Liver (tissue), 9 donors: ENCODE results near the gene TMEM61. TPM values are rescaled to one million over a fixed set of nuclear protein-coding genes. Genes with fewer than 3 reads are reported as not detected.

Source experiments
- DNase-seq: peaks from one replicate; pipeline ENCODE4 v3.0.0-alpha.2; 2017; ENCODE audit warnings: low spot score
- H3K27ac ChIP-seq, 2 donors: one replicate each; pipeline ENCODE4 v1.7.0; 2013; ENCODE audit warnings: inconsistent platforms in 2 of 2, low read length in 2 of 2, control low read depth in 1 of 2, low read depth in 1 of 2, mild to moderate bottlenecking in 1 of 2
- H3K27me3 ChIP-seq, 4 donors: one replicate each; pipeline versions ENCODE4 v1.6.1 to v1.7.0; 2013; ENCODE audit warnings: low read length in 3 of 4, inconsistent platforms in 1 of 4, mild to moderate bottlenecking in 1 of 4, moderate library complexity in 1 of 4; ENCODE audit not compliant: control insufficient read depth in 4 of 4, insufficient read depth in 4 of 4
- H3K36me3 ChIP-seq, 4 donors: one replicate each; pipeline versions ENCODE4 v1.6.1 to v1.7.0; 2013; ENCODE audit warnings: low read length in 3 of 4, mild to moderate bottlenecking in 3 of 4, low read depth in 1 of 4, moderate library complexity in 1 of 4; ENCODE audit not compliant: control insufficient read depth in 4 of 4, insufficient read depth in 3 of 4
- H3K4me1 ChIP-seq, 4 donors: one replicate each; pipeline versions ENCODE4 v1.6.1 to v1.7.0; 2013; ENCODE audit warnings: low read length in 3 of 4, mild to moderate bottlenecking in 3 of 4, moderate library complexity in 1 of 4; ENCODE audit not compliant: control insufficient read depth in 4 of 4, insufficient read depth in 4 of 4
- H3K4me3 ChIP-seq, 3 donors: one replicate each; pipeline versions ENCODE4 v1.6.1 to v1.7.0; 2013; ENCODE audit warnings: low read length in 3 of 3, control low read depth in 1 of 3, low read depth in 1 of 3, mild to moderate bottlenecking in 1 of 3
- H3K9ac ChIP-seq, 2 donors: one replicate each; pipeline ENCODE4 v1.7.0; 2013; ENCODE audit warnings: low read length in 2 of 2, mild to moderate bottlenecking in 2 of 2, moderate library complexity in 2 of 2, control low read depth in 1 of 2, low read depth in 1 of 2
- H3K9me3 ChIP-seq, 4 donors: one replicate each; pipeline versions ENCODE4 v1.6.1 to v1.7.0; 2013; ENCODE audit warnings: low read length in 3 of 4; ENCODE audit not compliant: control insufficient read depth in 4 of 4
- ATF3 ChIP-seq: IDR thresholded peaks from 2 replicates; pipeline ENCODE4 v1.6.1; 2016; ENCODE audit warnings: antibody characterized with exemption
- CTCF ChIP-seq: fragments of 150-350 bp; IDR thresholded peaks from 2 replicates; pipeline ENCODE4 v1.5.1; 2017; ENCODE audit warnings: improper control_type of control experiment, low read depth, low read length; ENCODE audit not compliant: missing input control
- EGR1 ChIP-seq, 2 donors: IDR thresholded peaks; 2 replicates each; pipeline ENCODE4 v1.6.1; 2016 to 2018; ENCODE audit warnings: antibody characterized with exemption in 2 of 2, low read depth in 2 of 2
- FOXA1 ChIP-seq: IDR thresholded peaks from 2 replicates; pipeline ENCODE4 v1.6.1; 2016; ENCODE audit warnings: antibody characterized with exemption
- FOXA2 ChIP-seq: IDR thresholded peaks from 2 replicates; pipeline ENCODE4 v1.6.1; 2016; ENCODE audit warnings: antibody characterized with exemption
- GABPA ChIP-seq, 2 donors: IDR thresholded peaks in 1 of 2; conservative IDR thresholded peaks in 1 of 2; 2 replicates each; pipeline ENCODE4 v1.6.1; 2016; ENCODE audit warnings: antibody characterized with exemption in 2 of 2, mild to moderate bottlenecking in 1 of 2, moderate library complexity in 1 of 2
- HNF4A ChIP-seq, 2 donors: conservative IDR thresholded peaks; 2 replicates each; pipeline ENCODE4 v1.6.1; 2016; ENCODE audit warnings: antibody characterized with exemption in 2 of 2, mild to moderate bottlenecking in 2 of 2
- HNF4G ChIP-seq: IDR thresholded peaks from 2 replicates; pipeline ENCODE4 v1.6.1; 2016; ENCODE audit warnings: antibody characterized with exemption
- JUND ChIP-seq, 2 donors: IDR thresholded peaks; 2 replicates each; pipeline ENCODE4 v1.6.1; 2016; ENCODE audit warnings: antibody characterized with exemption in 2 of 2
- MAX ChIP-seq: IDR thresholded peaks from 2 replicates; pipeline ENCODE4 v1.6.1; 2016; ENCODE audit warnings: antibody characterized with exemption
- NR2F2 ChIP-seq: IDR thresholded peaks from 2 replicates; pipeline ENCODE4 v1.6.1; 2016; ENCODE audit warnings: antibody characterized with exemption
- RAD21 ChIP-seq, 2 donors: IDR thresholded peaks; 2 replicates each; pipeline ENCODE4 v1.6.1; 2016; ENCODE audit warnings: antibody characterized with exemption in 2 of 2, mild to moderate bottlenecking in 2 of 2
- REST ChIP-seq: IDR thresholded peaks from 2 replicates; pipeline ENCODE4 v1.6.1; 2016; ENCODE audit warnings: antibody characterized with exemption, mild to moderate bottlenecking
- RXRA ChIP-seq, 2 donors: IDR thresholded peaks; 2 replicates each; pipeline ENCODE4 v1.6.1; 2017 to 2018; ENCODE audit warnings: antibody characterized with exemption in 2 of 2, mild to moderate bottlenecking in 1 of 2
- SP1 ChIP-seq: IDR thresholded peaks from 2 replicates; pipeline ENCODE4 v1.6.1; 2018; ENCODE audit warnings: antibody characterized with exemption, mild to moderate bottlenecking
- TAF1 ChIP-seq: conservative IDR thresholded peaks from 2 replicates; pipeline ENCODE4 v1.6.1; 2016; ENCODE audit warnings: antibody characterized with exemption, mild to moderate bottlenecking
- YY1 ChIP-seq: IDR thresholded peaks from 2 replicates; pipeline ENCODE4 v1.6.1; 2016; ENCODE audit warnings: antibody characterized with exemption, mild to moderate bottlenecking
- ZBTB33 ChIP-seq: IDR thresholded peaks from 2 replicates; pipeline ENCODE4 v1.6.1; 2016; ENCODE audit warnings: antibody characterized with exemption
- WGBS: extraction: QIAGEN DNeasy Blood & Tissue Kit; methylation state at CpG from one replicate; pipeline ENCODE4 v1.1.7; 2013; 5-methylcytosine and 5-hydroxymethylcytosine counted together
- polyA plus RNA-seq, 2 donors: library from polyadenylated mRNA; stranded (reverse) in 1 of 2; unstranded in 1 of 2; fragments of 200-250 nt in 1 of 2; fragments of >200 nt in 1 of 2; fragmentation: Nextera tagmentation in 1 of 2; extraction: Ambion mirVana in 1 of 2; gene quantifications; one replicate each; pipeline versions ENCODE4 v1.2.1 to v1.2.3, GENCODE V29; 2013 to 2015
- total RNA-seq, 2 donors: library from RNA; depleted of rRNA; stranded (reverse); fragments of >200 nt; gene quantifications; one replicate each; pipeline ENCODE4 v1.2.3, GENCODE V29; 2014
- donor health status: healthy.
- donor health status: healthy.
- donor health status: healthy.
- donor health status: healthy.
- donor health status: healthy.

TMEM61 gene
- total and polyA plus RNA-seq, 4 donors: not detected

GRCh38 chr1:54979327-54979891, 1.0 kb upstream of the TMEM61 start:
- H3K27me3 ChIP-seq: peaks cover 0 to 5% (median 0%) of the 10 kb centered on the region in 4 donors
- TF ChIP-seq RAD21 (IDR thresholded peaks at IDR 0.05): no peak
- no peak for TF ChIP-seq FOXA1
- no peak for TF ChIP-seq ATF3
- no peak for TF ChIP-seq NR2F2
- no peak for TF ChIP-seq JUND (IDR thresholded peaks at IDR 0.05)
- TF ChIP-seq MAX: no peak
- no peak for TF ChIP-seq FOXA2
- TF ChIP-seq HNF4G: no peak
- TF ChIP-seq GABPA (IDR thresholded peaks at IDR 0.05 in 1 of 2, conservative IDR thresholded peaks at IDR 0.05 in 1 of 2): no peak
- TF ChIP-seq REST: no peak
- TF ChIP-seq TAF1: no peak
- no peak for TF ChIP-seq SP1
- no peak for TF ChIP-seq RXRA (IDR thresholded peaks at IDR 0.05)
- no peak for TF ChIP-seq EGR1 (IDR thresholded peaks at IDR 0.05; ENCODE audit: low read depth in 2 of 2)
- no peak for TF ChIP-seq ZBTB33
- no peak for TF ChIP-seq YY1
- TF ChIP-seq CTCF: no peak
- no peak for TF ChIP-seq HNF4A (conservative IDR thresholded peaks at IDR 0.05)
- H3K4me3 ChIP-seq: no peak overlapping the region
- no peak overlapping the region for H3K27ac ChIP-seq
- no peak overlapping the region for H3K9ac ChIP-seq
- 60% methylated on average over 5 of the region's 5 CpGs for WGBS
- peaks cover 0 to 5% (median 2%) of the 10 kb centered on the region in 4 donors for H3K4me1 ChIP-seq
- no peak for DNase-seq
- no peaks in the 10 kb centered on the region for H3K9me3 ChIP-seq
- no peaks in the 10 kb centered on the region for H3K36me3 ChIP-seq
